ENCODE data around the gene STC2. TPM values are rescaled to one million over a fixed set of nuclear protein-coding genes. Genes with fewer than 3 reads are reported as not detected.

STC2 gene
- total and polyA plus RNA-seq, 2 experiments from 2014 or later = 27.3 to 132 TPM

- peaks cover 63% of the 10 kb centered on the region for H3K4me1 Mint-ChIP-seq
Observed at GRCh38 chr5:173301695-173302545, 26.3 kb downstream of the STC2 start.

More at GRCh38 chr5:173301695-173302545, 26.3 kb downstream of the STC2 start:
- Histone ChIP-seq H3K4me2 (peak overlapping the region; percentile 73; the same call in 1 of the 2 replicates), H3K9me2 (ENCODE audit: insufficient read depth) (no peaks in the 10 kb centered on the region), H2AFZ (peak overlapping the region; percentile 81), H3K79me2 (replicated peaks; ENCODE audit: insufficient read depth) (no peaks in the 10 kb centered on the region), H3K27ac (ENCODE audit: low read depth) (no peak overlapping the region), H3F3A (replicated peaks; ENCODE audit: low read depth) (0 out of 2 replicates have a peak, but pooled peaks cover 6% of the 10 kb centered on the region), H3K27me3 (ENCODE audit: insufficient read depth) (no peaks in the 10 kb centered on the region), H3K36me3 (ENCODE audit: insufficient read depth) (no peaks in the 10 kb centered on the region; the same call in 1 of the 2 replicates), H3K4me1 (ENCODE audit: insufficient read depth) (peaks cover 43% of the 10 kb centered on the region), H3K4me3 (no peak overlapping the region), H4K20me1 (replicated peaks; ENCODE audit: insufficient read depth) (no peaks in the 10 kb centered on the region)
- no peaks in the 10 kb centered on the region for H3K9me3 Mint-ChIP-seq
- DNase-seq (ENCODE audit: low spot score) (no peak), ATAC-seq (no peak; the same call in 2 of the 3 replicates)
- H3K4me3 Mint-ChIP-seq = no peak overlapping the region
- peaks cover 27% of the 10 kb centered on the region for H3K27me3 Mint-ChIP-seq (ENCODE audit: insufficient read depth, low read depth, poor library complexity)
- peak overlapping the region; percentile 70; the same call in 1 of the 2 replicates for H3K27ac Mint-ChIP-seq
- TF ChIP-seq EZH2phosphoT487 (IDR thresholded peaks at IDR 0.05; ENCODE audit: unreplicated experiment) = no peak
- TF ChIP-seq ZNF331 (CRISPR knock-in tag; IDR thresholded peaks at IDR 0.05; ENCODE audit: low read depth) = no peak
- no peak for TF ChIP-seq JUNB (IDR thresholded peaks at IDR 0.05; ENCODE audit: unreplicated experiment)
- TF ChIP-seq REST (IDR thresholded peaks at IDR 0.05; ENCODE audit: unreplicated experiment) = no peak
- no peak for TF ChIP-seq EZH2 (IDR thresholded peaks at IDR 0.05; ENCODE audit: low read depth, unreplicated experiment)
- TF ChIP-seq STAT1 (IDR thresholded peaks at IDR 0.05; ENCODE audit: unreplicated experiment) = no peak
- no peak for TF ChIP-seq CTCF (conservative IDR thresholded peaks at IDR 0.05; ENCODE audit: low read depth in 2 of 2)
- no peak for TF ChIP-seq POLR2AphosphoS5 (IDR thresholded peaks at IDR 0.05; ENCODE audit: low read depth)
- no peak for TF ChIP-seq ZNF114 (CRISPR knock-in tag; IDR thresholded peaks at IDR 0.05)
- TF ChIP-seq ZNF462 (CRISPR knock-in tag; IDR thresholded peaks at IDR 0.05) = no peak
- no peak for TF ChIP-seq NANOG (IDR thresholded peaks at IDR 0.05; ENCODE audit: borderline replicate concordance)
- no peak for TF ChIP-seq CREB1 (CRISPR knock-in tag; IDR thresholded peaks at IDR 0.05; ENCODE audit: low read depth)
- no peak for TF ChIP-seq ETS1 (IDR thresholded peaks at IDR 0.05)
- H3K36me3 Mint-ChIP-seq (ENCODE audit: low read depth) = no peaks in the 10 kb centered on the region

All from GM23338 (cell line).